Testis (tissue), 2 donors: ENCODE results near the gene TLE4.

ENCODE experiments used
- CTCF ChIP-seq, 3 experiments: fragments of 450-650 bp in 2 of 3; fragments of 200-600 bp in 1 of 3; sonication (generic) in 1 of 3; IDR thresholded peaks; one replicate each; pipeline ENCODE4 v1.5.1; 2016 to 2019; ENCODE audit warnings: antibody characterized with exemption in 3 of 3, mild to moderate bottlenecking in 2 of 3, moderate library complexity in 1 of 3
- POLR2A ChIP-seq: fragments of 450-650 bp; IDR thresholded peaks from one replicate; pipeline ENCODE4 v1.6.1; 2017; ENCODE audit warnings: antibody characterized with exemption, mild to moderate bottlenecking, moderate library complexity

DNA sequence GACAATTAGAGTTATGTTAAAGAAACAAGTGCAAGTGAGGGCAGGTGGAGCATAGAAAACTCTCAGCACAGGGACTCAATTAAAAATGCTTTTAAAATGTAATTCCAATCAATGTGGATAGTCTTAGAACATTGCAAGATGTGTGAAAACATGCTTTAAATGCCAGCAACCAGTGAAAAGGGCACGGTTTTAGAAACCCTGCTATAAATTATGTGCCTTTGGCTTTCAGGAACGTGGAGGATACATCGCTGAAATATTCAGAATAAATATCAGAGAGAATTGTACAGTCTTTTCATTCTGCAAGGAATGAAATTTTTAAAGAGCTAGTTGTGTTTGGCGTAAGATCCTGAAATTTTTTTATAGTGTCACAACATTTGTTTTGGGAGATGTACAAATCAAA, 101.1 kb downstream of the TLE4 start:
- TF ChIP-seq CTCF (IDR thresholded peaks at IDR 0.05), result no peak
- TF ChIP-seq POLR2A, result no peak
